ENCODE data around the gene GOSR1.

GRCh38 chr17:30493780-30494179, 16.6 kb downstream of the GOSR1 start:
- TF ChIP-seq, protein P1, sequence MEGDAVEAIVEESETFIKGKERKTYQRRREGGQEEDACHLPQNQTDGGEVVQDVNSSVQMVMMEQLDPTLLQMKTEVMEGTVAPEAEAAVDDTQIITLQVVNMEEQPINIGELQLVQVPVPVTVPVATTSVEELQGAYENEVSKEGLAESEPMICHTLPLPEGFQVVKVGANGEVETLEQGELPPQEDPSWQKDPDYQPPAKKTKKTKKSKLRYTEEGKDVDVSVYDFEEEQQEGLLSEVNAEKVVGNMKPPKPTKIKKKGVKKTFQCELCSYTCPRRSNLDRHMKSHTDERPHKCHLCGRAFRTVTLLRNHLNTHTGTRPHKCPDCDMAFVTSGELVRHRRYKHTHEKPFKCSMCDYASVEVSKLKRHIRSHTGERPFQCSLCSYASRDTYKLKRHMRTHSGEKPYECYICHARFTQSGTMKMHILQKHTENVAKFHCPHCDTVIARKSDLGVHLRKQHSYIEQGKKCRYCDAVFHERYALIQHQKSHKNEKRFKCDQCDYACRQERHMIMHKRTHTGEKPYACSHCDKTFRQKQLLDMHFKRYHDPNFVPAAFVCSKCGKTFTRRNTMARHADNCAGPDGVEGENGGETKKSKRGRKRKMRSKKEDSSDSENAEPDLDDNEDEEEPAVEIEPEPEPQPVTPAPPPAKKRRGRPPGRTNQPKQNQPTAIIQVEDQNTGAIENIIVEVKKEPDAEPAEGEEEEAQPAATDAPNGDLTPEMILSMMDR (IDR thresholded peaks at IDR 0.05; ENCODE audit: insufficient read depth, low read length), result no peak
- TF ChIP-seq POLR2AphosphoS5 (IDR thresholded peaks at IDR 0.05; ENCODE audit: low read depth), result no peak
